Activated CD4-positive, CD25-positive, alpha-beta regulatory T cell treated with anti-CD3 and anti-CD28 coated beads, Interleukin-2, amount 50 U/mL, for 72 hours (primary cell): ENCODE results near the gene VTI1B.
"Not testable (repeated sequence)": the region's sequence is repeated elsewhere in the genome, so short reads cannot be mapped to it uniquely, and the experiment has no call there.

Experiments used
- DNase-seq: peaks from one replicate; pipeline ENCODE4 v3.0.0; 2021

The VTI1B gene

GRCh38 chr14:67674480-67675218 is at the start of gene VTI1B:
Gene VTI1B, minus strand, starts transcription at chr14:67674632. Its CDS starts 143 bp downstream, at chr14:67674489.
- peak; percentile 79 for DNase-seq

- no peak for DNase-seq
These were observed 47.9 kb upstream of the VTI1B start for GRCh38 chr14:67722293-67722692.

- DNase-seq: no peak
These were observed 47.4 kb upstream of the VTI1B start for GRCh38 chr14:67721875-67722274.

- no peak for DNase-seq
These were observed 45.4 kb upstream of the VTI1B start for GRCh38 chr14:67719866-67720265.

- DNase-seq: not testable (repeated sequence)
These were observed 45.0 kb upstream of the VTI1B start for GRCh38 chr14:67719385-67719784.

- no peak for DNase-seq
These were observed 43.8 kb upstream of the VTI1B start for GRCh38 chr14:67718265-67718664.

GRCh38 chr14:67717048-67717447 is 42.6 kb upstream of the VTI1B start:
- DNase-seq: no peak

- DNase-seq: no peak
These were observed 35.8 kb upstream of the VTI1B start for GRCh38 chr14:67710209-67710608.

GRCh38 chr14:67709796-67710195 is 35.4 kb upstream of the VTI1B start:
- DNase-seq: not testable (repeated sequence)

GRCh38 chr14:67709346-67709745 is 34.9 kb upstream of the VTI1B start:
- not testable (repeated sequence) for DNase-seq

GRCh38 chr14:67705211-67705610 is 30.8 kb upstream of the VTI1B start:
- DNase-seq: no peak

GRCh38 chr14:67704484-67705089 is 30.2 kb upstream of the VTI1B start:
- DNase-seq: no peak

- DNase-seq: no peak
These were observed 29.6 kb upstream of the VTI1B start for GRCh38 chr14:67703997-67704396.

GRCh38 chr14:67701492-67701891 is 27.1 kb upstream of the VTI1B start, which contains the start of gene RDH12:
Gene RDH12, plus strand, starts transcription at chr14:67701886. Its CDS starts 20,757 bp downstream, at chr14:67722643.
- DNase-seq: not testable (repeated sequence)

- DNase-seq: no peak
These were observed 23.7 kb upstream of the VTI1B start for GRCh38 chr14:67698179-67698578.

GRCh38 chr14:67697006-67697405 is 22.6 kb upstream of the VTI1B start:
- DNase-seq: no peak

- DNase-seq: peak; percentile 67
These were observed 21.0 kb upstream of the VTI1B start, which contains the start of gene RDH11 for GRCh38 chr14:67695394-67695949. Gene RDH11, minus strand, starts transcription at chr14:67695764. Its CDS starts 61 bp downstream, at chr14:67695703.

- peak; percentile 65 for DNase-seq
These were observed 20.5 kb upstream of the VTI1B start for GRCh38 chr14:67694791-67695393.

- DNase-seq: no peak
These were observed 15.6 kb upstream of the VTI1B start for GRCh38 chr14:67690011-67690410.

- no peak for DNase-seq
These were observed 9.4 kb upstream of the VTI1B start for GRCh38 chr14:67683842-67684241.

GRCh38 chr14:67680941-67681340 is 6.5 kb upstream of the VTI1B start:
- no peak for DNase-seq

- DNase-seq: no peak
These were observed 5.7 kb upstream of the VTI1B start for GRCh38 chr14:67680121-67680602.

GRCh38 chr14:67679006-67679405 is 4.6 kb upstream of the VTI1B start:
- no peak for DNase-seq
